D721Med (cell line): ENCODE data around the gene CCDC170.

ENCODE experiments used
- DNase-seq: peaks from one replicate; pipeline ENCODE4 v3.0.0; 2011; ENCODE audit warnings: low spot score; ENCODE audit not compliant: insufficient read length
- FAIRE-seq: peaks from 2 replicates; lab custom pipeline; 2011; peaks lifted over from hg19 to GRCh38; lab: Jason Lieb, UNC
- TF ChIP-seq, protein P1 (sequence below): IDR thresholded peaks from 2 replicates; pipeline ENCODE4 v1.5.1; 2012; ENCODE audit warnings: mild to moderate bottlenecking, control low read depth; ENCODE audit not compliant: insufficient read depth; ENCODE audit errors: missing control alignments

CCDC170 gene

DNA sequence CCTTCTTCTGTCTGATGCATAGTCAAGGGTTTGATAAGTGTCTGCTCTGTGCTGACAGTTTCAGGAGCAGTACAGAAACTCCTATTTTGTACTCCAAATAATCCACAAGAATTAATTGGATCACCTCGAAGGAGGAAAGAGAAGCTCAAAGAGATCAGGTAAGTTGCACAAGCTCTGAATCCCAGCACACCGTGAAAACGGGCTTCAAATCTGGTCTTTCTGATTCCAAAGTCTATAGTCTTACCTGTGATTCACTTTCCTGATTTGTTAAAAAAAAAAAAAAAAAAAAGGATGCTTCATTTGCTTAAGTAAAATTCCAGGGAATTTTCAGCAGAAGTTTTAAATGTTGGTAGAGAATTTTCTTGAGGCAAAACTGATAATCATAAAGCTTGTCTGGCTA is 157.8 kb downstream of the CCDC170 start:
- FAIRE-seq = no peak
- no peak for DNase-seq
- TF ChIP-seq, protein P1, sequence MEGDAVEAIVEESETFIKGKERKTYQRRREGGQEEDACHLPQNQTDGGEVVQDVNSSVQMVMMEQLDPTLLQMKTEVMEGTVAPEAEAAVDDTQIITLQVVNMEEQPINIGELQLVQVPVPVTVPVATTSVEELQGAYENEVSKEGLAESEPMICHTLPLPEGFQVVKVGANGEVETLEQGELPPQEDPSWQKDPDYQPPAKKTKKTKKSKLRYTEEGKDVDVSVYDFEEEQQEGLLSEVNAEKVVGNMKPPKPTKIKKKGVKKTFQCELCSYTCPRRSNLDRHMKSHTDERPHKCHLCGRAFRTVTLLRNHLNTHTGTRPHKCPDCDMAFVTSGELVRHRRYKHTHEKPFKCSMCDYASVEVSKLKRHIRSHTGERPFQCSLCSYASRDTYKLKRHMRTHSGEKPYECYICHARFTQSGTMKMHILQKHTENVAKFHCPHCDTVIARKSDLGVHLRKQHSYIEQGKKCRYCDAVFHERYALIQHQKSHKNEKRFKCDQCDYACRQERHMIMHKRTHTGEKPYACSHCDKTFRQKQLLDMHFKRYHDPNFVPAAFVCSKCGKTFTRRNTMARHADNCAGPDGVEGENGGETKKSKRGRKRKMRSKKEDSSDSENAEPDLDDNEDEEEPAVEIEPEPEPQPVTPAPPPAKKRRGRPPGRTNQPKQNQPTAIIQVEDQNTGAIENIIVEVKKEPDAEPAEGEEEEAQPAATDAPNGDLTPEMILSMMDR = no peak

DNA sequence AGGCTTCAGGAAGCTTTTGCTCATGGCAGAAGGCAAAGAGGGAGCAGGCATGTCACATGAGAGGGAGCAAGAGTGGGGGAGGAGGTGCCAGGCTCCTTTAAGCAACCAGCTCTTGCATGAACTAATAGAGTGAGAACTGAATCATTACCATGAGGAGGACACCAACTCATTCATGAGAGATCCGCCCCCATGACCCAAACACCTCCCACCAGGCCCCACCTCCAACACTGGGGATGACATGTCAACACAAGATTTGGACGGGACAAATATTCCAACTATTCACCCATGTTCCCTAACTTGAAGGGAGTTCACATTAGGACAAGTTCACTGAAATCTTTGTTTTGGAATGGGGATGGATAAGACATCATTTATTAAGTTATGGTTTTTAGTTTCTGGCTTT is 158.5 kb downstream of the CCDC170 start:
- TF ChIP-seq, protein P1 = no peak
- DNase-seq (no peak), FAIRE-seq (no peak)

DNA sequence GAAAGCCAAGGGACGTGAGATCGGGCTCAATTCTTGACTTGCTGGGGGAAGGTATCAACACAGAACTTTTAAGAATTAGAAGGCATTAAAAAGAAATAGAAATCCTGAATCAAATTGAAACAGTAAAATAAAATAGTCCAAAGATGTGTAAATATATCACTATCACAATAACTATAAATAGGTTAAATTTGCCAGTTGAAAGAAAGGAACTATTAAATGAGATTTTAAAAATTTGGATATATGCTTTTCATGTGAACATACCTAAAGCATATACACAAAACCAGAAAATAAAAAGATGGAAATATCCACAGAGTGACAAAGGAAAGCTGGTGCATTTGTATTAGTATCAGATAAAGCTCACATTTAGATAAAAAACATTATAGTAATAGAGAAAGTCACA is 161.3 kb downstream of the CCDC170 start:
- TF ChIP-seq, protein P1 = no peak
- DNase-seq = no peak
- no peak for FAIRE-seq

DNA sequence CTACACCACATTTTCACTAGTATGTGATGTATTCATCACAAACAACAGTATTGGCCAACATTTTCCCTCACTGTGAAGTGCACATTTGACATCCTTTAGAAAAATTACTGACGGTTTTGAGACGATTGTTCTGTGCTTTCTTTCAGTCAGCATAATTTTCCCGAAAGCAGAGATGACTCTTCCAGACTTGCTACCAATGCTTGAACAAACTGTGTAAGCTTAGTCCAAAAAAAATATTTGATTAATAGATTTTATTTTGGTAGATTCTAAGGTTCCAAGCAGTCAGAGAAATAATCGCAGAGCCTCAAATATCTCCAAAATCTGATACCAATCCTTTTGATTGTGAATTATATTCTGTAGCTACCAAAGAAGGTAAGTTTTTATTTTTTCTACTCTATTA is 162.6 kb downstream of the CCDC170 start:
- DNase-seq (no peak), FAIRE-seq (no peak)
- TF ChIP-seq, protein P1 = no peak

DNA sequence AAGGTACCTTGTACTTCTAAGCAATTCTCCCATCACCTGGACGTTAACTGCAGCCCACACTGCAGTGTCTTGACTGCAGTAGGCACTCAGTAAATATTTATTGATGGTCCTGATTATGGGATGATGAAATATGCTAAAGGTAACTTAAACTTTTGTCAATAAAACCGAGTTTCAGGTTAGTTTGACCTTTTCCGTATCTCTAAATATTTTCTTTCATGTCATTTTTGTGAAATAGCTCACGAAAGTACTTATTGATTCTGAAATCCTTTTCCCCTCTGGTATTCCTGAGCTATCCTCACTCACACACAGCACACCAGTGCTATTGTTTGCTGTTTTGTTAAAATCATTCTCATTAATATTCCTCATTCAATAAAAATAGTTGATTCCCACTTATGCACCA is 164.3 kb downstream of the CCDC170 start:
- no peak for FAIRE-seq
- TF ChIP-seq, protein P1 = no peak
- no peak for DNase-seq

DNA sequence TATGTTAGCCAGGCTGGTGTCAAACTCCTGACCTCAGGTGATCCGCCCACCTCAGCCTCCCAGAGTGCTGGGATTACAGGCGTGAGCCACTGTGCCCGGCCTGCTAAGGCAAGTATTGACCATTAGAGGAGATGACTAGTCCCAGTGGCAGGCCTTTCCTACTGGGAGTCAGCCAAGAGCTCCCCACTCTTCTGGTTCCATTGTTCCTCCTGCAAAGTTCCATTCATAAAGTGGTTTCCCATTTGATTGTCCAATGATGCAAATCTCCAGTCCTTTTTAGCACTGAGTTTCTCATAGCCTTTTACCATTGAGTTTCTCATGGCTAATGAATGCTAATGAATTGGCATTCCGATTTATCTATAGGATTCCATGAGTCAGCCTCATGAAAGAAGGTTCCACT is 165.4 kb downstream of the CCDC170 start:
- TF ChIP-seq, protein P1 = no peak
- FAIRE-seq (no peak), DNase-seq (no peak)

DNA sequence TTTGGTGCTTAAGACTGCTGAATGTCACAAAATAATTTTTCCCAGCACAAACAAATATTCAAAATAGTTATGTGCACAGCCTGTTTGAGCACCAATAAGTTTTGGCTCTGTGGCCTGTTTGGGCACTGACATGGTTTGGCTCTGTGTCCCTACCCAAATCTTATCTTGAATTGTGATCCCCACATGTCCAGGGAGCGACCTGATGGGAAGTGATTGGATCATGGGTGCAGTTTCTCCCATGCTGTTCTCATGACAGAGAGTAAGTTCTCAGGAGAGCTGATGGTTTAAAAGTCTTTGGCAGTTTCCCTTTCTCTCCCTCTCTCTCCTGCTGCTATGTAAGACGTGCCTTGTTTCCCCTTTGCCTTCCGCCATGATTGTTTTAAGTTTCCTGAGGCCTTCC is 167.7 kb downstream of the CCDC170 start:
- TF ChIP-seq, protein P1 = no peak
- FAIRE-seq (no peak), DNase-seq (no peak)
